HG02884 (cell line): ENCODE results near the gene RAB20.
"Not testable (repeated sequence)": the region's sequence is repeated elsewhere in the genome, so short reads cannot be mapped to it uniquely, and the experiment has no call there.

ENCODE experiments used
- ATAC-seq: cut with Tn5 transposase; IDR thresholded peaks from one replicate; pipeline ENCODE4 v1.9.1; 2021; ENCODE audit warnings: mild to moderate bottlenecking, moderate library complexity; ENCODE audit not compliant: unreplicated experiment

Gene RAB20

DNA sequence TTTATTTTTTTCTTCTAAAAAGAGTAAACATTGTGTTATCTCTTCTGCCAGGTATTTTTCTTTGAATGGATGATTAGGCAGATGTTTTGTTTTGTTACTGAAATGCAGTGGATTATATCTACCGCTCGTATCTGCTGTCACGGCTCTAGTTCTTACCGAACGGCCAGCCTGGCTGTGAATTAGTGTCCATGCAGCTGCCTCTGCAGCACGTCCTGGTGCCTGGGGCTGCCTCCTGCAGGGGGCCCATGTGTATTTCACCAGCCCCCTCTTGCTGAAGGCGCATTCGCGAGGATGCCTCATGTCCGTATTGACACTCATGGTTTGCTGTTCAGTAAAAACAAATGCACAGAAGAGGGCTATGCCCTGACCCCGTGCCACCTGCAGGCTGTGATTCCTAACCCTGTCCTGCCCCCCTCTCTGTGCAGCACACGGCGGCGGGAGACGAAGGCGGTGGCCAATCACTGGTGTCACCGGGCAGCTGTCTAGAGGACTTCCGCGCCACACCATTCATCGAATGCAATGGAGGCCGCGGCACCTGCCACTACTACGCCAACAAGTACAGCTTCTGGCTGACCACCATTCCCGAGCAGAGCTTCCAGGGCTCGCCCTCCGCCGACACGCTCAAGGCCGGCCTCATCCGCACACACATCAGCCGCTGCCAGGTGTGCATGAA is 49.9 kb downstream of the RAB20 start:
- no peak for ATAC-seq

GRCh38 chr13:110509971-110510786 is 51.3 kb downstream of the RAB20 start:
- peak; percentile 69 for ATAC-seq

DNA sequence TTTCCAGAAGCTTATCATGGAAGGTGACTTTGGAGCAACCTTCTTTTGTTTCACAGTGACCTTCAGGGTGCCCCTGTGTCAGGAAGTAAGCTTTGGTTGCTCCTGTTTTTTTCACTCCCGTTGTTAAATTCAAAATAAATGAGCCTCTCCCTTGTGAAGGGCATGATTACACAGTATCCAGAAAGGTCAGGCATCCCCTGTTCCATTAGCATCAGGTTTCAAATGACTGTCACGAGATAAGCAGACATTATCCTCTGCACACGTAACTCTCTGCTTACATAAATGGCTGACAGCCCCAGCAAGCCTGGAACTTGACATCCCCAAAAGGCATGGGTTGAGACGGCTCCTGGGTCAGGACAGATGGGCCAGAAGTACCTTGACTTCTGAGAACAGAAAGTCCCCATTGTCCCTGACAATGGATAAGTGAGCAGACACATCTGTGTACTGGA is 52.0 kb downstream of the RAB20 start:
- ATAC-seq, result no peak

- no peak for ATAC-seq
Observed at GRCh38 chr13:110507678-110508381, 53.7 kb downstream of the RAB20 start.

DNA sequence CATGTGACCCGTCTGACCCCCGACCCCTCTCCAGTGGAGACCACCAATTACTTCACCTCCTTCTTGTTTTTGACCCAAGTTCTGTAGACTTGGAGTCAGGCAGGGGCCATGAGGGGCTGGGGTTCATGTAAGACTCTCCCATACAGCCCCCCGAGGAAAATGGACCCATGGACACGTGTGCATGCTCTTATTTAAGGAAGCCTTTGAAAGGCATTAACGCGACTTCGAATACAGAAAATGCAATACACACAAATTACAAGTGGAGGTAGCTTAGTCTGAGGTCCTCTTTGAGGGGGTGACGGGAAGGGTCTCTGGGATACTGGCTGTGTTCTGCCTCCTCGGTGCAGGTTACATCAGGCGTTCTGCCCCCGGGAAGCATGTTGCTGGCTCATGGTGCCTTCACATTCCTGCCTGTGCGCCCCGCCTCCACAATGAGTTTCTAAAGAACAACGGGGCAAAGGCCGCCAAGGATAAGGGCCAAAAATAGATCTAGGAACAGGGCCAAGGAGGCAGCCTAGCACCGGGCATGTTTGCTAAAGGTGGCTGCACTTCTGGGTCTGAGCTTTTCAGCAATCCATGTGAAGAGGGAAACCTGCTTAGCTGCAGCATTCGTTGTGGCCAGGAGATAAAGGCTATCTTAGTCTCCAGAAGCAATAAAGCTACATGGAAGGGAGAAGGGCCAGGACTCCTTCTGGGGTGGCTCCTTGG is 54.5 kb downstream of the RAB20 start:
- ATAC-seq, result no peak

GRCh38 chr13:110506396-110506795 is 55.1 kb downstream of the RAB20 start:
- no peak for ATAC-seq

- ATAC-seq, result no peak
Observed at GRCh38 chr13:110505594-110505993, 55.9 kb downstream of the RAB20 start.

DNA sequence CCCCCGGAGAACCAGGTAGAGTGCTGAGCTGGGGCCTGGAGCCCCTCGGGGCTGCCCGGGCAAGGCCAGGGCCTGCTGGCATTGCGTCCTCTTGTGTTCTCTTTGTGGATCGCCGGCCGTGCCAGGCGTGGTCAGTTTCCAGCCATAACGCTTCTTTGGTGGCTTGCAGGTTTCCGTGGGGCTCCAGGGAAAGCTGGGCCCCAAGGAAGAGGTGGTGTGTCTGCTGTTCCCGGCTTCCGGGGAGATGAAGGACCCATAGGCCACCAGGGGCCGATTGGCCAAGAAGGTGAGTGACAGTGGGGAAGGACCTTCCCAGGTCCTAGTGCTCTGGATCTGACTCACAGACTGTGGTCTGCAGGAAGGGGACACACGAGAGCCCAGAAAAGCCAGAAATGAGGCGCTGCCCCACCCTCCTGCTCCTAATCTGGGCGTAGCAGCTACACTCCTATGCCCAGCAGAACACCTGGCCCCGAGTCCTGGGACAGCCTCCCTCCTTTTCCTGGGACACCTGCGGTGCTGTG is 57.5 kb downstream of the RAB20 start:
- no peak for ATAC-seq

DNA sequence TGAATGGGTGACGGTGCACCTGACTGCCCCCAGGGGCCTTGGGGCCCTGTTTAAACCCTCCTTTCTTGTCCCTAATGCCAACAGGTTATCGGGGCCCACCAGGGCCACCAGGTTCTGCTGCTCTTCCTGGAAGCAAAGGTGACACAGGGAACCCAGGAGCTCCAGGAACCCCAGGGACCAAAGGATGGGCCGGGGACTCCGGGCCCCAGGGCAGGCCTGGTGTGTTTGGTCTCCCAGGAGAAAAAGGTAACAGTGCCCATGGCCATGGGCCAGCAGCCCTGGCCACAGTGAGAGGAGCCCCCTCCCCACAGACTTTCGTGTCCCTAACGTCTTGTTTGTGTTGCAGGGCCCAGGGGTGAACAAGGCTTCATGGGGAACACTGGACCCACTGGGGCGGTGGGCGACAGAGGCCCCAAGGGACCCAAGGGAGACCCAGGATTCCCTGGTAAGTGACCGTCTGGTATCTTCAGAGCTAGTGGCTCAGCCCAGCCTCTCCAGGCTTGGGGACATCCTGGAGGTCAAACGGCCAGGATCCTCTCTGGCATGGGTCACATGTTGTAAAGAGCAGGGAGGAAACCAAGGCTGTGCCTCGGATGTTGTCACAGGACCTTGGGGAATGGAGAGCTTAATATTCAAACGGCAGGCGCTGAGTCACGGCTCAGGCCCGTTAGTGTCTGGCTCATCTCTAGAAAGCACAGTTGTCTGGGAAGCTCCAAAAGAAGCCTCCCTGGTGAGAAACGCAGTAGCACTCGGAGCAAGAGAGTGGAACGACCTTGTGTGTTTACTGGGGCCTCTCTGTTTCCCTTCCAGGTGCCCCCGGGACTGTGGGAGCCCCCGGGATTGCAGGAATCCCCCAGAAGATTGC is 58.3 kb downstream of the RAB20 start:
- ATAC-seq, result no peak

- ATAC-seq, result no peak
Observed at GRCh38 chr13:110501188-110501587, 60.3 kb downstream of the RAB20 start.

- ATAC-seq, result no peak
Observed at GRCh38 chr13:110500341-110500740, 61.2 kb downstream of the RAB20 start.

GRCh38 chr13:110499621-110500281 is 61.8 kb downstream of the RAB20 start:
- no peak for ATAC-seq

DNA sequence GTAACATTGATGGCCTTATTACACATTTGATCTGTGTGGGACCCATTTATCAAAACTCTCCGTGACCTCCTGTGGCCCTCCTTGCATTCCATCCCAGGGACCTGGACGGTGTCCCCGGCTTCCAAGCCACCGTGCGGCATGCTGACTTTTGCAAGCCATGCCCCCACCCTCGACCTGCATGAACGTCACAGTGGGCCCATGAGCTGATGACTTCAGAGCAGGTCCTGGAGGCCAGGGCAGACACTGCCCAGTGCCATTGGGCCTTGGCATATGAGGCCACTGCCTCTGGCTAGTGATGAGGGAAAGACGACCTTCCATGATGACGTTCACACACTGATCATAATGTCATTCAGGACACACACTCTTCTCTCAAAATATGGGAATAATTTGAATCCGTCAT is 62.8 kb downstream of the RAB20 start:
- ATAC-seq, result no peak

GRCh38 chr13:110498327-110498726 is 63.2 kb downstream of the RAB20 start:
- ATAC-seq, result no peak

- ATAC-seq, result not testable (repeated sequence)
Observed at GRCh38 chr13:110497896-110498295, 63.6 kb downstream of the RAB20 start.

DNA sequence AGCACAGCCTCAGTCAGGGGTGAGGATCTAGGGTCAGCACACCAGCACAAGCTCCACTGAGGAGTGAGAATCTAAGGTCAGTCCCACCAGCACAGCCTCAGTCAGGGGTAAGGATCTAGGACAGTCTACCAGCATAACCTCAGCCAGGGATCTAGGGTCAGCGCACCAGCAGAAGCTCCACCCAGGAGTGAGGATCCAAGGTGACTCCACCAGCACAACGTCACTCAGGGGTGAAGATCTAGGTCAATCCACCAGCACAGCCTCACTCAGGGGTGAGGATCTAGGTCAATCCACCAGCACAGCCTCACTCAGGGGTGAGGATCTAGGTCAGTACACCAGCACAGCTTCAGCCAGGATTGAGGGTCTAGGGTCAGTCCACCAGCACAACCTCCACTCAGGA is 64.5 kb downstream of the RAB20 start:
- no peak for ATAC-seq

- ATAC-seq, result no peak
Observed at GRCh38 chr13:110496281-110496680, 65.2 kb downstream of the RAB20 start.

DNA sequence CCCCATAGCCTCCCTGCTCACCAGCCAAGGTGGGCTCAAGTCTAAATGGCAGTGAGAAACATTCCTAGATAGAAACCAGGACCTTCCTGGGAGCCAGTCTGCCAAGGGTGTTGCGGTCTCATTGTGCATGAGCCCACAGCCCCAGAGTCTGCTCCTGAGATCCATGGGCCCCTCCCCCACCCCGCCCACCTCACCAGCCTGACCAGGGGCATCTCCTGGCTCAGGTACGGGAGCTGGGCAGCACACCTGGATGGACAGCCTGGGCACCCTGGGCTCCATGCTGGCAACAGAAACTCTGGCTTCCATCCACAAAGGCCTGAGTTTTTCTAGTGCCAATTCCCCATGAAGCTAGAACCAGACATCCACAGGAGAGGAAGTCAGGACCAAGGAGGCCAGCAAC is 65.6 kb downstream of the RAB20 start:
- no peak for ATAC-seq

GRCh38 chr13:110495376-110495775 is 66.1 kb downstream of the RAB20 start:
- no peak for ATAC-seq
